ENCODE measurements around the gene RALGPS1.

DNA sequence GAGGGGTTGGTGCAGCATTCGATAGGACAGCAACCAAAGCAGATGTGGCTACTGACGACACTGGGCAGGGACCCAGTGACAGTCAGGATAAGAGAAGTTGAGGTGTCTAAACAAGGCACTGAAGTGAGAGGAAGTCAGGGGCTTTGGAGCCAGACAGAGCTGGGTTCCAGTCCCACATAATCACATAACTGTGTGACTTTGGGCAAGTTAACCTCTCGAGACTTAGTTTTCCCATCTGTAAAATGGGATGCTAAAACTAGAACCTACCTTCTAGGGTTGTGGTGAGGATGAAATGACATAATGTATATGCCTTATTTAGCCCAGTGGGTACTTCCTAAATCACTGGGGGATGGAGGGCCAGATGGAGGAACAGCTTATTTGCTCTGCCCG lies 204.7 kb downstream of the RALGPS1 start:
- no peak for TF ChIP-seq ZBTB8A (CRISPR knock-in tag; IDR thresholded peaks at IDR 0.05; ENCODE audit: borderline replicate concordance, low read depth)
- TF ChIP-seq GABPA (IDR thresholded peaks at IDR 0.05; ENCODE audit: low read depth, low read length), result no peak
- TF ChIP-seq GABPA (CRISPR knock-in tag; IDR thresholded peaks at IDR 0.05; ENCODE audit: low read depth), result no peak
- no peak for TF ChIP-seq ZNF432 (CRISPR knock-in tag; IDR thresholded peaks at IDR 0.05; ENCODE audit: borderline replicate concordance)
- TF ChIP-seq, protein P1, sequence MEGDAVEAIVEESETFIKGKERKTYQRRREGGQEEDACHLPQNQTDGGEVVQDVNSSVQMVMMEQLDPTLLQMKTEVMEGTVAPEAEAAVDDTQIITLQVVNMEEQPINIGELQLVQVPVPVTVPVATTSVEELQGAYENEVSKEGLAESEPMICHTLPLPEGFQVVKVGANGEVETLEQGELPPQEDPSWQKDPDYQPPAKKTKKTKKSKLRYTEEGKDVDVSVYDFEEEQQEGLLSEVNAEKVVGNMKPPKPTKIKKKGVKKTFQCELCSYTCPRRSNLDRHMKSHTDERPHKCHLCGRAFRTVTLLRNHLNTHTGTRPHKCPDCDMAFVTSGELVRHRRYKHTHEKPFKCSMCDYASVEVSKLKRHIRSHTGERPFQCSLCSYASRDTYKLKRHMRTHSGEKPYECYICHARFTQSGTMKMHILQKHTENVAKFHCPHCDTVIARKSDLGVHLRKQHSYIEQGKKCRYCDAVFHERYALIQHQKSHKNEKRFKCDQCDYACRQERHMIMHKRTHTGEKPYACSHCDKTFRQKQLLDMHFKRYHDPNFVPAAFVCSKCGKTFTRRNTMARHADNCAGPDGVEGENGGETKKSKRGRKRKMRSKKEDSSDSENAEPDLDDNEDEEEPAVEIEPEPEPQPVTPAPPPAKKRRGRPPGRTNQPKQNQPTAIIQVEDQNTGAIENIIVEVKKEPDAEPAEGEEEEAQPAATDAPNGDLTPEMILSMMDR (CRISPR knock-in tag; IDR thresholded peaks at IDR 0.05), result no peak
- TF ChIP-seq, protein P2, sequence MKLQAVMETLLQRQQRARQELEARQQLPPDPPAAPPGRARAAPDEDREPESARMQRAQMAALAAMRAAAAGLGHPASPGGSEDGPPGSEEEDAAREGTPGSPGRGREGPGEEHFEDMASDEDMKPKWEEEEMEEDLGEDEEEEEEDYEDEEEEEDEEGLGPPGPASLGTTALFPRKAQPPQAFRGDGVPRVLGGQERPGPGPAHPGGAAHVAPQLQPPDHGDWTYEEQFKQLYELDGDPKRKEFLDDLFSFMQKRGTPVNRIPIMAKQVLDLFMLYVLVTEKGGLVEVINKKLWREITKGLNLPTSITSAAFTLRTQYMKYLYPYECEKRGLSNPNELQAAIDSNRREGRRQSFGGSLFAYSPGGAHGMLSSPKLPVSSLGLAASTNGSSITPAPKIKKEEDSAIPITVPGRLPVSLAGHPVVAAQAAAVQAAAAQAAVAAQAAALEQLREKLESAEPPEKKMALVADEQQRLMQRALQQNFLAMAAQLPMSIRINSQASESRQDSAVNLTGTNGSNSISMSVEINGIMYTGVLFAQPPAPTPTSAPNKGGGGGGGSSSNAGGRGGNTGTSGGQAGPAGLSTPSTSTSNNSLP (IDR thresholded peaks at IDR 0.05; ENCODE audit: low read depth, low read length), result no peak
- TF ChIP-seq, protein P3, sequence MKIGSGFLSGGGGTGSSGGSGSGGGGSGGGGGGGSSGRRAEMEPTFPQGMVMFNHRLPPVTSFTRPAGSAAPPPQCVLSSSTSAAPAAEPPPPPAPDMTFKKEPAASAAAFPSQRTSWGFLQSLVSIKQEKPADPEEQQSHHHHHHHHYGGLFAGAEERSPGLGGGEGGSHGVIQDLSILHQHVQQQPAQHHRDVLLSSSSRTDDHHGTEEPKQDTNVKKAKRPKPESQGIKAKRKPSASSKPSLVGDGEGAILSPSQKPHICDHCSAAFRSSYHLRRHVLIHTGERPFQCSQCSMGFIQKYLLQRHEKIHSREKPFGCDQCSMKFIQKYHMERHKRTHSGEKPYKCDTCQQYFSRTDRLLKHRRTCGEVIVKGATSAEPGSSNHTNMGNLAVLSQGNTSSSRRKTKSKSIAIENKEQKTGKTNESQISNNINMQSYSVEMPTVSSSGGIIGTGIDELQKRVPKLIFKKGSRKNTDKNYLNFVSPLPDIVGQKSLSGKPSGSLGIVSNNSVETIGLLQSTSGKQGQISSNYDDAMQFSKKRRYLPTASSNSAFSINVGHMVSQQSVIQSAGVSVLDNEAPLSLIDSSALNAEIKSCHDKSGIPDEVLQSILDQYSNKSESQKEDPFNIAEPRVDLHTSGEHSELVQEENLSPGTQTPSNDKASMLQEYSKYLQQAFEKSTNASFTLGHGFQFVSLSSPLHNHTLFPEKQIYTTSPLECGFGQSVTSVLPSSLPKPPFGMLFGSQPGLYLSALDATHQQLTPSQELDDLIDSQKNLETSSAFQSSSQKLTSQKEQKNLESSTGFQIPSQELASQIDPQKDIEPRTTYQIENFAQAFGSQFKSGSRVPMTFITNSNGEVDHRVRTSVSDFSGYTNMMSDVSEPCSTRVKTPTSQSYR (CRISPR knock-in tag; IDR thresholded peaks at IDR 0.05; ENCODE audit: borderline replicate concordance), result no peak
- no peak for TF ChIP-seq POLR2AphosphoS5 (IDR thresholded peaks at IDR 0.05; ENCODE audit: low read depth, low read length)
- TF ChIP-seq, protein P4, sequence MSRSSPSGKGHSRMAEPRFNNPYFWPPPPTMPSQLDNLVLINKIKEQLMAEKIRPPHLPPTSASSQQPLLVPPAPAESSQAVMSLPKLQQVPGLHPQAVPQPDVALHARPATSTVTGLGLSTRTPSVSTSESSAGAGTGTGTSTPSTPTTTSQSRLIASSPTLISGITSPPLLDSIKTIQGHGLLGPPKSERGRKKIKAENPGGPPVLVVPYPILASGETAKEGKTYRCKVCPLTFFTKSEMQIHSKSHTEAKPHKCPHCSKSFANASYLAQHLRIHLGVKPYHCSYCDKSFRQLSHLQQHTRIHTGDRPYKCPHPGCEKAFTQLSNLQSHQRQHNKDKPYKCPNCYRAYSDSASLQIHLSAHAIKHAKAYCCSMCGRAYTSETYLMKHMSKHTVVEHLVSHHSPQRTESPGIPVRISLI (CRISPR knock-in tag; IDR thresholded peaks at IDR 0.05; ENCODE audit: borderline replicate concordance), result no peak
- TF ChIP-seq RFX1 (IDR thresholded peaks at IDR 0.05), result no peak
- TF ChIP-seq ZNF713 (CRISPR knock-in tag; IDR thresholded peaks at IDR 0.05), result no peak
- TF ChIP-seq, protein P5, sequence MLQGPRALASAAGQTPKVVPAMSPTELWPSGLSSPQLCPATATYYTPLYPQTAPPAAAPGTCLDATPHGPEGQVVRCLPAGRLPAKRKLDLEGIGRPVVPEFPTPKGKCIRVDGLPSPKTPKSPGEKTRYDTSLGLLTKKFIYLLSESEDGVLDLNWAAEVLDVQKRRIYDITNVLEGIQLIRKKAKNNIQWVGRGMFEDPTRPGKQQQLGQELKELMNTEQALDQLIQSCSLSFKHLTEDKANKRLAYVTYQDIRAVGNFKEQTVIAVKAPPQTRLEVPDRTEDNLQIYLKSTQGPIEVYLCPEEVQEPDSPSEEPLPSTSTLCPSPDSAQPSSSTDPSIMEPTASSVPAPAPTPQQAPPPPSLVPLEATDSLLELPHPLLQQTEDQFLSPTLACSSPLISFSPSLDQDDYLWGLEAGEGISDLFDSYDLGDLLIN (CRISPR knock-in tag; IDR thresholded peaks at IDR 0.05; ENCODE audit: borderline replicate concordance), result no peak
- TF ChIP-seq ONECUT2 (CRISPR knock-in tag; IDR thresholded peaks at IDR 0.05), result no peak

Measured in HepG2 (cell line).